ENCODE data around the gene NAALADL2. TPM values are rescaled to one million over a fixed set of nuclear protein-coding genes. Genes with fewer than 3 reads are reported as not detected.
A peak's percentile ranks its signal among the peaks of the same experiment; 100 is the strongest.

NAALADL2 gene
- total RNA-seq, 1 donor from 2014 or later = 2.2 TPM

- DNase-seq = no peak
- intact Hi-C loops (cut with DNase I) = no loop called here
- no peak for ATAC-seq (ENCODE audit: poor library complexity)
These were observed 449.0 kb downstream of the NAALADL2 start for GRCh38 chr3:175308097-175308496.

GRCh38 chr3:175310046-175310445, 450.9 kb downstream of the NAALADL2 start:
- intact Hi-C loops (cut with DNase I) = no loop called here
- ATAC-seq (ENCODE audit: poor library complexity) = no peak
- DNase-seq = no peak

- ATAC-seq (ENCODE audit: poor library complexity) (no peak), DNase-seq (no peak)
- intact Hi-C loops (cut with DNase I) = no loop called here
These were observed 452.3 kb downstream of the NAALADL2 start for GRCh38 chr3:175311404-175311803.

- intact Hi-C loops (cut with DNase I) = no loop called here
- ATAC-seq (ENCODE audit: poor library complexity) (no peak), DNase-seq (no peak)
These were observed 452.8 kb downstream of the NAALADL2 start for GRCh38 chr3:175311946-175312345.

GRCh38 chr3:175312791-175313190, 453.7 kb downstream of the NAALADL2 start:
- ATAC-seq (ENCODE audit: poor library complexity) (no peak), DNase-seq (no peak)
- intact Hi-C loops (cut with DNase I) = no loop called here

- intact Hi-C loops (cut with DNase I) = no loop called here
- DNase-seq (no peak), ATAC-seq (ENCODE audit: poor library complexity) (no peak)
These were observed 457.7 kb downstream of the NAALADL2 start for GRCh38 chr3:175316799-175317198.

- no peak for DNase-seq
- intact Hi-C loops (cut with DNase I) = no loop called here
- no peak for ATAC-seq (ENCODE audit: poor library complexity)
These were observed 466.3 kb downstream of the NAALADL2 start for GRCh38 chr3:175325440-175325839.

GRCh38 chr3:175326041-175326440, 466.9 kb downstream of the NAALADL2 start:
- no peak for DNase-seq
- intact Hi-C loops (cut with DNase I) = no loop called here
- no peak for ATAC-seq (ENCODE audit: poor library complexity)

GRCh38 chr3:175329373-175329772, 470.2 kb downstream of the NAALADL2 start:
- intact Hi-C loops (cut with DNase I) = no loop called here
- DNase-seq (no peak), ATAC-seq (ENCODE audit: poor library complexity) (no peak)

- DNase-seq (no peak), ATAC-seq (ENCODE audit: poor library complexity) (no peak)
- intact Hi-C loops (cut with DNase I) = no loop called here
These were observed 476.1 kb downstream of the NAALADL2 start for GRCh38 chr3:175335229-175335628.

GRCh38 chr3:175336406-175337133, 477.4 kb downstream of the NAALADL2 start:
- no peak for DNase-seq
- intact Hi-C loops (cut with DNase I) = no loop called here
- no peak for ATAC-seq (ENCODE audit: poor library complexity)

GRCh38 chr3:175337631-175338030, 478.5 kb downstream of the NAALADL2 start:
- DNase-seq = no peak
- no peak for ATAC-seq (ENCODE audit: poor library complexity)
- intact Hi-C loops (cut with DNase I) = no loop called here

- DNase-seq (peak; percentile 29), ATAC-seq (ENCODE audit: poor library complexity) (peak; percentile 60)
- intact Hi-C loops (cut with DNase I) = no loop called here
These were observed 479.8 kb downstream of the NAALADL2 start for GRCh38 chr3:175338775-175339535.

- ATAC-seq (ENCODE audit: poor library complexity) (no peak), DNase-seq (no peak)
- intact Hi-C loops (cut with DNase I) = no loop called here
These were observed 481.3 kb downstream of the NAALADL2 start for GRCh38 chr3:175340338-175341015.

GRCh38 chr3:175342196-175342595, 483.1 kb downstream of the NAALADL2 start:
- intact Hi-C loops (cut with DNase I) = no loop called here
- no peak for ATAC-seq (ENCODE audit: poor library complexity)
- no peak for DNase-seq

- intact Hi-C loops (cut with DNase I) = no loop called here
These were observed 484.8 kb downstream of the NAALADL2 start for GRCh38 chr3:175343946-175344345.

GRCh38 chr3:175346573-175347356, 487.6 kb downstream of the NAALADL2 start:
- peak; percentile 66 for DNase-seq
- intact Hi-C loops (cut with DNase I) = no loop called here
- ATAC-seq (ENCODE audit: poor library complexity) = peak; percentile 87

More at GRCh38 chr3:175343946-175344345, 484.8 kb downstream of the NAALADL2 start:
- DNase-seq (no peak), ATAC-seq (ENCODE audit: poor library complexity) (no peak)

- DNase-seq = no peak
- no peak for ATAC-seq (ENCODE audit: poor library complexity)
- intact Hi-C loops (cut with DNase I) = no loop called here
These were observed 490.0 kb downstream of the NAALADL2 start for GRCh38 chr3:175349168-175349567.

- DNase-seq (no peak), ATAC-seq (ENCODE audit: poor library complexity) (no peak)
- intact Hi-C loops (cut with DNase I) = no loop called here
These were observed 496.7 kb downstream of the NAALADL2 start for GRCh38 chr3:175355801-175356335.
